ENCODE measurements around the gene MRPS16. TPM values are rescaled to one million over a fixed set of nuclear protein-coding genes. Genes with fewer than 3 reads are reported as not detected.

The MRPS16 gene
- total and polyA plus RNA-seq, 2 of the 13 experiments (the other 11 are each of a cell fraction or from before 2014, with no cell fraction given) = 70.1 to 135 TPM

DNA sequence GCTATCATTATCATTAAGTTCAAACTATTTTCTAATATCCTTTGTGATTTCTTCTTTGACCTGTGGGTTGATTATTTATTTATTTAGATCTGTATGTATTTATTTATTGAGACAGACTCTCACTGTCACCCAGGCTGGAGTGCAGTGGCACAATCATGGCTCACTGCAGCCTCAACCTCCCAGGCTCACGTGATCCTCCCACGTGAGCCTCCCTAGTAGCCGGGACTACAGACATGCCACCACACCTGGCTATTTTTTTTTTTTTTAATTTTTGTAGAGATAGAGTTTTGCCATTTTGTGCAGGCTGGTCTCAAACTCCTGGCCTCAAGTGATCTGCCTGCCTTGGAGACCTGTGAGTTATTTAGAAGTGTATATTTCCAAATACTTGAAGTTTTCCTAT, 28.7 kb upstream of the MRPS16 start:
- Histone ChIP-seq H3K4me2 (ENCODE audit: low read depth, low read length) (no peak overlapping the region), H2AFZ (ENCODE audit: low read length) (no peak overlapping the region), H4K20me1 (ENCODE audit: insufficient read depth, low read length) (no peaks in the 10 kb centered on the region), H3K27me3 (ENCODE audit: control insufficient read depth in 1 of 2, insufficient read depth in 2 of 2, low read length in 2 of 2) (no peaks in the 10 kb centered on the region), H3K4me1 (ENCODE audit: insufficient read depth, low read length) (no peaks in the 10 kb centered on the region), H3K9ac (ENCODE audit: insufficient read depth, low read depth, low read length) (no peak overlapping the region), H3K27ac (ENCODE audit: extremely low read length, insufficient read depth, low read length) (no peak overlapping the region), H3K79me2 (ENCODE audit: insufficient read depth, low read length) (no peaks in the 10 kb centered on the region), H3K36me3 (replicated peaks in 1 of 2; ENCODE audit: control insufficient read depth in 1 of 2, insufficient read depth in 2 of 2, low read length in 2 of 2) (no peaks in the 10 kb centered on the region), H3K9me3 (ENCODE audit: low read length) (no peaks in the 10 kb centered on the region), H3K4me3 (replicated peaks in 1 of 3; ENCODE audit: insufficient read depth in 1 of 3, low read depth in 2 of 3, low read length in 3 of 3) (no peak overlapping the region)
- in situ Hi-C loops (cut with HindIII; ENCODE audit: extremely low pct_ligation_motif_present, low pct_unique_long_range_greater_than_20kb) (no loop called here), intact Hi-C loops (cut with micrococcal nuclease; ENCODE audit: unreplicated experiment) (no loop called here)
- DNase-seq (ENCODE audit: low spot score) (no peak), FAIRE-seq (no peak), ATAC-seq (no peak)
- ChIA-PET POLR2A (no interaction called here), CTCF (ENCODE audit: low intra/inter-chr PET ratio, low total read pairs) (no interaction called here)
- WGBS (ENCODE audit: low lambda C conversion rate) = 88% methylated on average over 3 of the region's 3 CpGs
- BruUV-seq (replicated peaks) = no TSS peak
- TF ChIP-seq TBP (CRISPR knock-in tag; IDR thresholded peaks at IDR 0.05) (no peak), ZNF556 (CRISPR knock-in tag; IDR thresholded peaks at IDR 0.05; ENCODE audit: borderline replicate concordance) (no peak), TOE1 (CRISPR knock-in tag; IDR thresholded peaks at IDR 0.05) (no peak), ZKSCAN1 (IDR thresholded peaks at IDR 0.05; ENCODE audit: low read length) (no peak), HOXA3 (CRISPR knock-in tag; IDR thresholded peaks at IDR 0.05) (no peak), BCL6 (CRISPR knock-in tag; IDR thresholded peaks at IDR 0.05) (no peak), NFIB (CRISPR knock-in tag; IDR thresholded peaks at IDR 0.05; ENCODE audit: borderline replicate concordance) (no peak), ZNF329 (CRISPR knock-in tag; IDR thresholded peaks at IDR 0.05; ENCODE audit: low read depth) (no peak), ARNTL (CRISPR knock-in tag; IDR thresholded peaks at IDR 0.05) (no peak)
- TF ChIP-seq, protein P1, sequence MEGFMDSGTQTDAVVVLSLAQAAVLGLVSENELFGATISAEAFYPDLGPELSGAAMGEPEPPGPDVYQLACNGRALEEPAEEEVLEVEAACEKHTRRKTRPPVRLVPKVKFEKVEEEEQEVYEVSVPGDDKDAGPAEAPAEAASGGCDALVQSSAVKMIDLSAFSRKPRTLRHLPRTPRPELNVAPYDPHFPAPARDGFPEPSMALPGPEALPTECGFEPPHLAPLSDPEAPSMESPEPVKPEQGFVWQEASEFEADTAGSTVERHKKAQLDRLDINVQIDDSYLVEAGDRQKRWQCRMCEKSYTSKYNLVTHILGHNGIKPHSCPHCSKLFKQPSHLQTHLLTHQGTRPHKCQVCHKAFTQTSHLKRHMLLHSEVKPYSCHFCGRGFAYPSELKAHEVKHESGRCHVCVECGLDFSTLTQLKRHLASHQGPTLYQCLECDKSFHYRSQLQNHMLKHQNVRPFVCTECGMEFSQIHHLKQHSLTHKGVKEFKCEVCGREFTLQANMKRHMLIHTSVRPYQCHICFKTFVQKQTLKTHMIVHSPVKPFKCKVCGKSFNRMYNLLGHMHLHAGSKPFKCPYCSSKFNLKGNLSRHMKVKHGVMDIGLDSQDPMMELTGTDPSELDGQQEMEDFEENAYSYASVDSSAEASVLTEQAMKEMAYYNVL (CRISPR knock-in tag; IDR thresholded peaks at IDR 0.05; ENCODE audit: borderline replicate concordance) = no peak
- TF ChIP-seq, protein P2, sequence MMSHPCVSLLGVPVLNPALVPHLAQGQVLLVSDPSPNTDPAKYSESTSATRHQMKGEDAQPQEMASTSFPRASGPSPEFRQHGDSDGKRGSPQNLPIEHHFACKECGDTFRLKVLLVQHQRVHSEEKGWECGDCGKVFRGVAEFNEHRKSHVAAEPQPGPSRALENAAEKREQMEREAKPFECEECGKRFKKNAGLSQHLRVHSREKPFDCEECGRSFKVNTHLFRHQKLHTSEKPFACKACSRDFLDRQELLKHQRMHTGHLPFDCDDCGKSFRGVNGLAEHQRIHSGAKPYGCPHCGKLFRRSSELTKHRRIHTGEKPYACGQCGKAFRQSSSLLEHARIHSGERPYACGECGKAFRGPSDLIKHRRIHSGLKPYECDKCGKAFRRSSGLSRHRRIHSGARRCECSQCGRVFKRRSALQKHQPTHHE (CRISPR knock-in tag; IDR thresholded peaks at IDR 0.05; ENCODE audit: borderline replicate concordance) = no peak
- TF ChIP-seq, protein P3, sequence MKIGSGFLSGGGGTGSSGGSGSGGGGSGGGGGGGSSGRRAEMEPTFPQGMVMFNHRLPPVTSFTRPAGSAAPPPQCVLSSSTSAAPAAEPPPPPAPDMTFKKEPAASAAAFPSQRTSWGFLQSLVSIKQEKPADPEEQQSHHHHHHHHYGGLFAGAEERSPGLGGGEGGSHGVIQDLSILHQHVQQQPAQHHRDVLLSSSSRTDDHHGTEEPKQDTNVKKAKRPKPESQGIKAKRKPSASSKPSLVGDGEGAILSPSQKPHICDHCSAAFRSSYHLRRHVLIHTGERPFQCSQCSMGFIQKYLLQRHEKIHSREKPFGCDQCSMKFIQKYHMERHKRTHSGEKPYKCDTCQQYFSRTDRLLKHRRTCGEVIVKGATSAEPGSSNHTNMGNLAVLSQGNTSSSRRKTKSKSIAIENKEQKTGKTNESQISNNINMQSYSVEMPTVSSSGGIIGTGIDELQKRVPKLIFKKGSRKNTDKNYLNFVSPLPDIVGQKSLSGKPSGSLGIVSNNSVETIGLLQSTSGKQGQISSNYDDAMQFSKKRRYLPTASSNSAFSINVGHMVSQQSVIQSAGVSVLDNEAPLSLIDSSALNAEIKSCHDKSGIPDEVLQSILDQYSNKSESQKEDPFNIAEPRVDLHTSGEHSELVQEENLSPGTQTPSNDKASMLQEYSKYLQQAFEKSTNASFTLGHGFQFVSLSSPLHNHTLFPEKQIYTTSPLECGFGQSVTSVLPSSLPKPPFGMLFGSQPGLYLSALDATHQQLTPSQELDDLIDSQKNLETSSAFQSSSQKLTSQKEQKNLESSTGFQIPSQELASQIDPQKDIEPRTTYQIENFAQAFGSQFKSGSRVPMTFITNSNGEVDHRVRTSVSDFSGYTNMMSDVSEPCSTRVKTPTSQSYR (CRISPR knock-in tag; IDR thresholded peaks at IDR 0.05; ENCODE audit: borderline replicate concordance) = no peak
- TF ChIP-seq, protein P4, sequence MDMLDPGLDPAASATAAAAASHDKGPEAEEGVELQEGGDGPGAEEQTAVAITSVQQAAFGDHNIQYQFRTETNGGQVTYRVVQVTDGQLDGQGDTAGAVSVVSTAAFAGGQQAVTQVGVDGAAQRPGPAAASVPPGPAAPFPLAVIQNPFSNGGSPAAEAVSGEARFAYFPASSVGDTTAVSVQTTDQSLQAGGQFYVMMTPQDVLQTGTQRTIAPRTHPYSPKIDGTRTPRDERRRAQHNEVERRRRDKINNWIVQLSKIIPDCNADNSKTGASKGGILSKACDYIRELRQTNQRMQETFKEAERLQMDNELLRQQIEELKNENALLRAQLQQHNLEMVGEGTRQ (IDR thresholded peaks at IDR 0.05; ENCODE audit: low read depth, low read length) = no peak
- TF ChIP-seq, protein P4 (CRISPR knock-in tag; IDR thresholded peaks at IDR 0.05; ENCODE audit: borderline replicate concordance) = no peak
- TF ChIP-seq, protein P5, sequence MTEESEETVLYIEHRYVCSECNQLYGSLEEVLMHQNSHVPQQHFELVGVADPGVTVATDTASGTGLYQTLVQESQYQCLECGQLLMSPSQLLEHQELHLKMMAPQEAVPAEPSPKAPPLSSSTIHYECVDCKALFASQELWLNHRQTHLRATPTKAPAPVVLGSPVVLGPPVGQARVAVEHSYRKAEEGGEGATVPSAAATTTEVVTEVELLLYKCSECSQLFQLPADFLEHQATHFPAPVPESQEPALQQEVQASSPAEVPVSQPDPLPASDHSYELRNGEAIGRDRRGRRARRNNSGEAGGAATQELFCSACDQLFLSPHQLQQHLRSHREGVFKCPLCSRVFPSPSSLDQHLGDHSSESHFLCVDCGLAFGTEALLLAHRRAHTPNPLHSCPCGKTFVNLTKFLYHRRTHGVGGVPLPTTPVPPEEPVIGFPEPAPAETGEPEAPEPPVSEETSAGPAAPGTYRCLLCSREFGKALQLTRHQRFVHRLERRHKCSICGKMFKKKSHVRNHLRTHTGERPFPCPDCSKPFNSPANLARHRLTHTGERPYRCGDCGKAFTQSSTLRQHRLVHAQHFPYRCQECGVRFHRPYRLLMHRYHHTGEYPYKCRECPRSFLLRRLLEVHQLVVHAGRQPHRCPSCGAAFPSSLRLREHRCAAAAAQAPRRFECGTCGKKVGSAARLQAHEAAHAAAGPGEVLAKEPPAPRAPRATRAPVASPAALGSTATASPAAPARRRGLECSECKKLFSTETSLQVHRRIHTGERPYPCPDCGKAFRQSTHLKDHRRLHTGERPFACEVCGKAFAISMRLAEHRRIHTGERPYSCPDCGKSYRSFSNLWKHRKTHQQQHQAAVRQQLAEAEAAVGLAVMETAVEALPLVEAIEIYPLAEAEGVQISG (CRISPR knock-in tag; IDR thresholded peaks at IDR 0.05) = no peak
